ENCODE measurements around the gene RNASE4. TPM values are rescaled to one million over a fixed set of nuclear protein-coding genes. Genes with fewer than 3 reads are reported as not detected.

RNASE4 gene
- total RNA-seq, 1 experiment from 2014 or later, result 3.9 TPM

GRCh38 chr14:20745571-20746358 is 61.4 kb downstream of the RNASE4 start, which contains the start of gene EDDM3A:
TSS of gene EDDM3A (plus strand) at chr14:20745887. CDS start at chr14:20747581, 1,694 bp downstream.
- Histone ChIP-seq H3K79me2 (ENCODE audit: insufficient read depth, low read length) (no peaks in the 10 kb centered on the region), H3K4me3 (replicated peaks in 1 of 2; ENCODE audit: low read depth in 1 of 2, low read length in 2 of 2) (no peak within 1 kb of the TSS), H3K27ac (ENCODE audit: low read depth, low read length) (no peak within 1 kb of the TSS), H3K4me1 (ENCODE audit: control insufficient read depth in 1 of 2, insufficient read depth in 2 of 2, low read length in 2 of 2) (no peaks in the 10 kb centered on the region), H3K4me2 (ENCODE audit: low read length) (no peak within 1 kb of the TSS), H3K9ac (ENCODE audit: low read length) (no peak within 1 kb of the TSS), H3K9me2 (ENCODE audit: insufficient read depth) (no peaks in the 10 kb centered on the region), H3K36me3 (ENCODE audit: control insufficient read depth in 1 of 2, insufficient read depth in 2 of 2, low read length in 2 of 2) (no peaks in the 10 kb centered on the region), H3K27me3 (ENCODE audit: insufficient read depth, low read length) (no peaks in the 10 kb centered on the region), H2AFZ (ENCODE audit: low read depth, low read length, poor library complexity, severe bottlenecking) (no peak within 1 kb of the TSS), H4K20me1 (ENCODE audit: insufficient read depth) (no peaks in the 10 kb centered on the region), H3K9me3 (ENCODE audit: control insufficient read depth in 1 of 2, insufficient read depth in 1 of 2, low read depth in 1 of 2, low read length in 2 of 2) (no peaks in the 10 kb centered on the region)
- no peak for TF ChIP-seq ZBTB33 (IDR thresholded peaks at IDR 0.05; ENCODE audit: extremely low read depth, insufficient replicate concordance, low read length)
- TF ChIP-seq ZNF274 (IDR thresholded peaks at IDR 0.05; ENCODE audit: low read depth, low read length), result no peak
- TF ChIP-seq YY1 (IDR thresholded peaks at IDR 0.05; ENCODE audit: extremely low read depth, insufficient replicate concordance, low read depth, low read length), result no peak
- TF ChIP-seq, protein P1, sequence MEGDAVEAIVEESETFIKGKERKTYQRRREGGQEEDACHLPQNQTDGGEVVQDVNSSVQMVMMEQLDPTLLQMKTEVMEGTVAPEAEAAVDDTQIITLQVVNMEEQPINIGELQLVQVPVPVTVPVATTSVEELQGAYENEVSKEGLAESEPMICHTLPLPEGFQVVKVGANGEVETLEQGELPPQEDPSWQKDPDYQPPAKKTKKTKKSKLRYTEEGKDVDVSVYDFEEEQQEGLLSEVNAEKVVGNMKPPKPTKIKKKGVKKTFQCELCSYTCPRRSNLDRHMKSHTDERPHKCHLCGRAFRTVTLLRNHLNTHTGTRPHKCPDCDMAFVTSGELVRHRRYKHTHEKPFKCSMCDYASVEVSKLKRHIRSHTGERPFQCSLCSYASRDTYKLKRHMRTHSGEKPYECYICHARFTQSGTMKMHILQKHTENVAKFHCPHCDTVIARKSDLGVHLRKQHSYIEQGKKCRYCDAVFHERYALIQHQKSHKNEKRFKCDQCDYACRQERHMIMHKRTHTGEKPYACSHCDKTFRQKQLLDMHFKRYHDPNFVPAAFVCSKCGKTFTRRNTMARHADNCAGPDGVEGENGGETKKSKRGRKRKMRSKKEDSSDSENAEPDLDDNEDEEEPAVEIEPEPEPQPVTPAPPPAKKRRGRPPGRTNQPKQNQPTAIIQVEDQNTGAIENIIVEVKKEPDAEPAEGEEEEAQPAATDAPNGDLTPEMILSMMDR (IDR thresholded peaks at IDR 0.05 in 2 of 3, conservative IDR thresholded peaks at IDR 0.05 in 1 of 3; ENCODE audit: borderline replicate concordance in 1 of 3, insufficient read depth in 1 of 3, low read depth in 2 of 3, low read length in 2 of 3), result no peak
- TF ChIP-seq ATF3 (IDR thresholded peaks at IDR 0.05), result no peak
- TF ChIP-seq EZH2 (IDR thresholded peaks at IDR 0.05), result no peak
- TF ChIP-seq POLR2AphosphoS5 (IDR thresholded peaks at IDR 0.05; ENCODE audit: low read depth, low read length), result no peak
- no peak for TF ChIP-seq SRF (IDR thresholded peaks at IDR 0.05; ENCODE audit: low read depth)
- no peak for TF ChIP-seq TCF7L2 (IDR thresholded peaks at IDR 0.05; ENCODE audit: borderline replicate concordance, extremely low read depth, insufficient read depth, insufficient read length)
- TF ChIP-seq CEBPB (IDR thresholded peaks at IDR 0.05; ENCODE audit: low read depth), result no peak
- no peak for TF ChIP-seq SIN3A (IDR thresholded peaks at IDR 0.05; ENCODE audit: low read depth)
- TF ChIP-seq ZFX (IDR thresholded peaks at IDR 0.05), result no peak
- TF ChIP-seq SP1 (IDR thresholded peaks at IDR 0.05; ENCODE audit: low read depth), result no peak
- TF ChIP-seq, protein P2, sequence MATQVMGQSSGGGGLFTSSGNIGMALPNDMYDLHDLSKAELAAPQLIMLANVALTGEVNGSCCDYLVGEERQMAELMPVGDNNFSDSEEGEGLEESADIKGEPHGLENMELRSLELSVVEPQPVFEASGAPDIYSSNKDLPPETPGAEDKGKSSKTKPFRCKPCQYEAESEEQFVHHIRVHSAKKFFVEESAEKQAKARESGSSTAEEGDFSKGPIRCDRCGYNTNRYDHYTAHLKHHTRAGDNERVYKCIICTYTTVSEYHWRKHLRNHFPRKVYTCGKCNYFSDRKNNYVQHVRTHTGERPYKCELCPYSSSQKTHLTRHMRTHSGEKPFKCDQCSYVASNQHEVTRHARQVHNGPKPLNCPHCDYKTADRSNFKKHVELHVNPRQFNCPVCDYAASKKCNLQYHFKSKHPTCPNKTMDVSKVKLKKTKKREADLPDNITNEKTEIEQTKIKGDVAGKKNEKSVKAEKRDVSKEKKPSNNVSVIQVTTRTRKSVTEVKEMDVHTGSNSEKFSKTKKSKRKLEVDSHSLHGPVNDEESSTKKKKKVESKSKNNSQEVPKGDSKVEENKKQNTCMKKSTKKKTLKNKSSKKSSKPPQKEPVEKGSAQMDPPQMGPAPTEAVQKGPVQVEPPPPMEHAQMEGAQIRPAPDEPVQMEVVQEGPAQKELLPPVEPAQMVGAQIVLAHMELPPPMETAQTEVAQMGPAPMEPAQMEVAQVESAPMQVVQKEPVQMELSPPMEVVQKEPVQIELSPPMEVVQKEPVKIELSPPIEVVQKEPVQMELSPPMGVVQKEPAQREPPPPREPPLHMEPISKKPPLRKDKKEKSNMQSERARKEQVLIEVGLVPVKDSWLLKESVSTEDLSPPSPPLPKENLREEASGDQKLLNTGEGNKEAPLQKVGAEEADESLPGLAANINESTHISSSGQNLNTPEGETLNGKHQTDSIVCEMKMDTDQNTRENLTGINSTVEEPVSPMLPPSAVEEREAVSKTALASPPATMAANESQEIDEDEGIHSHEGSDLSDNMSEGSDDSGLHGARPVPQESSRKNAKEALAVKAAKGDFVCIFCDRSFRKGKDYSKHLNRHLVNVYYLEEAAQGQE (IDR thresholded peaks at IDR 0.05; ENCODE audit: low read depth), result no peak
- no peak for TF ChIP-seq EGR1 (IDR thresholded peaks at IDR 0.05; ENCODE audit: low read depth)
- TF ChIP-seq ELF1 (IDR thresholded peaks at IDR 0.05; ENCODE audit: borderline replicate concordance, low read depth), result no peak
- TF ChIP-seq FOSL1 (IDR thresholded peaks at IDR 0.05; ENCODE audit: low read depth), result no peak
- no peak for TF ChIP-seq RAD21 (IDR thresholded peaks at IDR 0.05; ENCODE audit: low read depth)
- no peak for TF ChIP-seq EZH2phosphoT487 (IDR thresholded peaks at IDR 0.05; ENCODE audit: borderline replicate concordance)
- no peak for ATAC-seq
- no peak for DNase-seq (ENCODE audit: low read depth, low spot score)
- ChIA-PET POLR2A (no interaction called here), RAD21 (ENCODE audit: low non-redundant PET in 1 of 2, low total read pairs in 2 of 2, uncharacterized antibody in 2 of 2, unreplicated experiment in 2 of 2) (no interaction called here), CTCF (interaction anchor here (1.3 kb wide), 1 partner anchor 113 kb away, joined by 3 read pairs; no protein-coding TSS in a partner anchor)
- intact Hi-C loops (cut with micrococcal nuclease), result no loop called here
- BruUV-seq (replicated peaks), result no TSS peak
